Measurements from ENCODE around the gene MARK1. TPM values are rescaled to one million over a fixed set of nuclear protein-coding genes. Genes with fewer than 3 reads are reported as not detected.

MARK1 gene
- total and polyA plus RNA-seq, 7 donors, result 0.81 to 5.4 (median 2.6) TPM

GRCh38 chr1:220695426-220695825 is 167.5 kb downstream of the MARK1 start:
- ATAC-seq, result no peak
- H3K4me1 ChIP-seq, result no peaks in the 10 kb centered on the region
- no peak for TF ChIP-seq CTCF (IDR thresholded peaks at IDR 0.05)
- WGBS, 3 donors, result 92 to 97% (median 94%) methylated on average over 4 of the region's 4 CpGs
- H3K4me3 ChIP-seq, result no peak overlapping the region
- H3K36me3 ChIP-seq (ENCODE audit: insufficient read depth in 1 of 2, low read depth in 1 of 2), result no peaks in the 10 kb centered on the region
- peaks cover 0 to 2% (median 0%) of the 10 kb centered on the region in 3 donors for H3K27me3 ChIP-seq (ENCODE audit: insufficient read depth in 3 of 3, low read length in 2 of 3)
- no peak for DNase-seq
- H3K27ac ChIP-seq, result no peak overlapping the region
- no peaks in the 10 kb centered on the region for H3K9me3 ChIP-seq
- intact Hi-C loops (cut with DNase I), result no loop called here

- Histone ChIP-seq H3K36me3 (ENCODE audit: insufficient read depth in 1 of 2, low read depth in 1 of 2) (no peaks in the 10 kb centered on the region), H3K27ac (no peak overlapping the region), H3K9me3 (no peaks in the 10 kb centered on the region), H3K4me1 (no peaks in the 10 kb centered on the region), H3K27me3 (ENCODE audit: insufficient read depth in 3 of 3, low read length in 2 of 3) (peaks cover 0 to 2% (median 0%) of the 10 kb centered on the region in 3 donors), H3K4me3 (no peak overlapping the region)
- no peak for DNase-seq
- intact Hi-C loops (cut with DNase I), result no loop called here
- 92 to 95% (median 92%) methylated on average over 16 of the region's 16 CpGs for WGBS, 3 donors
- no peak for TF ChIP-seq CTCF (IDR thresholded peaks at IDR 0.05)
- ATAC-seq, result no peak
These were observed 168.4 kb downstream of the MARK1 start for GRCh38 chr1:220696226-220696862.

GRCh38 chr1:220696863-220697231 is 168.9 kb downstream of the MARK1 start:
- Histone ChIP-seq H3K4me3 (no peak overlapping the region), H3K36me3 (ENCODE audit: insufficient read depth in 1 of 2, low read depth in 1 of 2) (no peaks in the 10 kb centered on the region), H3K9me3 (no peaks in the 10 kb centered on the region), H3K27ac (no peak overlapping the region), H3K4me1 (no peaks in the 10 kb centered on the region), H3K27me3 (ENCODE audit: insufficient read depth in 3 of 3, low read length in 2 of 3) (peaks cover 0 to 2% (median 0%) of the 10 kb centered on the region in 3 donors)
- no peak for ATAC-seq
- intact Hi-C loops (cut with DNase I), result no loop called here
- no peak for DNase-seq
- WGBS, 3 donors, result 59 to 69% (median 61%) methylated on average over 9 of the region's 9 CpGs
- TF ChIP-seq CTCF (IDR thresholded peaks at IDR 0.05), result no peak

GRCh38 chr1:220697326-220697725 is 169.4 kb downstream of the MARK1 start:
- no peaks in the 10 kb centered on the region for H3K27me3 ChIP-seq (ENCODE audit: insufficient read depth in 3 of 3, low read length in 2 of 3)
- no peaks in the 10 kb centered on the region for H3K4me1 ChIP-seq
- WGBS, 3 donors, result 90 to 92% (median 92%) methylated on average over 6 of the region's 6 CpGs
- TF ChIP-seq CTCF (IDR thresholded peaks at IDR 0.05), result no peak
- no peak for DNase-seq
- intact Hi-C loops (cut with DNase I), result no loop called here
- no peak overlapping the region for H3K27ac ChIP-seq
- H3K36me3 ChIP-seq (ENCODE audit: insufficient read depth in 1 of 2, low read depth in 1 of 2), result no peaks in the 10 kb centered on the region
- ATAC-seq, result no peak
- no peaks in the 10 kb centered on the region for H3K9me3 ChIP-seq
- H3K4me3 ChIP-seq, result no peak overlapping the region

- H3K9me3 ChIP-seq, result no peaks in the 10 kb centered on the region
- no peak for TF ChIP-seq CTCF (IDR thresholded peaks at IDR 0.05)
- no peaks in the 10 kb centered on the region for H3K36me3 ChIP-seq (ENCODE audit: insufficient read depth in 1 of 2, low read depth in 1 of 2)
- no peaks in the 10 kb centered on the region for H3K4me1 ChIP-seq
- no peaks in the 10 kb centered on the region for H3K27me3 ChIP-seq (ENCODE audit: insufficient read depth in 3 of 3, low read length in 2 of 3)
- DNase-seq (no peak), ATAC-seq (no peak)
- intact Hi-C loops (cut with DNase I), result no loop called here
- 74 to 86% (median 78%) methylated on average over 5 of the region's 5 CpGs for WGBS, 3 donors
- H3K27ac ChIP-seq, result no peak overlapping the region
- H3K4me3 ChIP-seq, result no peak overlapping the region
These were observed 170.7 kb downstream of the MARK1 start for GRCh38 chr1:220698607-220699016.

Measured in psoas muscle (tissue), 8 donors.